Measurements from ENCODE around the gene AOPEP. TPM values are rescaled to one million over a fixed set of nuclear protein-coding genes. Genes with fewer than 3 reads are reported as not detected.

AOPEP gene
- total RNA-seq, 4 donors from 2014 or later: 149 to 306 (median 193) TPM

DNA sequence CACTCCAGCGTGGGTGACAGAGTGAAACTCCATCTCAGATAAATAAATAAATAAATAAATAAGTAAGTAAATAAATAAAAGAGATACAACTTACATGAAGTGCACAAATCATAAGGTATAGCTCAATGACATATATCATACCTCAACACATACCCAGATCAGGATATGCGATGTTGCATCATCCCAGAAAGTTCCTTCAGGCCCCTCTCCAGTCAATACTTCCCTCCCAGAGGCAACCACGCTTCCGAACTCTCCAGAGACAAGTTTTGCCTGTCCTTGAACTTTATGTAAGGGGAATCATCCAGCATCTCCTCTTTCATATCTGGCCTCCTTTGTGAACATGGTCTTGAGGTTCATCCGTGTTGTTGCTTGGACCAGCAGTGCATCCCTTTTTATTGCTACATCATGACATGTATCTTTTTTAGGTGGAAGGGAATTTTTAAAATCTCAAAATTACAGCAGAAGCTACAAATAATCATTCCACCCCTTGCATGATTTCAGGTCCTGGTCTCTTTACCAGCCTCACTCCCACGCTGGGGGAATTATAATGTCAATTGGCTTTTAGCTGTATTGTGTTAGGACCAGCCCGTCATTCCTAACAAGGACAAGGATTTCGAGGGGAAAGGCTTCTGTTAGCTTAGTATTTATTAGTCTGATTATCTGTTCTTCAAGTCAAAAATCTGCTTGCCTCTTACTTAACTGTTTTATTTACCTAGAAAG lies 32.9 kb upstream of the AOPEP start:
- TF ChIP-seq, protein P1, sequence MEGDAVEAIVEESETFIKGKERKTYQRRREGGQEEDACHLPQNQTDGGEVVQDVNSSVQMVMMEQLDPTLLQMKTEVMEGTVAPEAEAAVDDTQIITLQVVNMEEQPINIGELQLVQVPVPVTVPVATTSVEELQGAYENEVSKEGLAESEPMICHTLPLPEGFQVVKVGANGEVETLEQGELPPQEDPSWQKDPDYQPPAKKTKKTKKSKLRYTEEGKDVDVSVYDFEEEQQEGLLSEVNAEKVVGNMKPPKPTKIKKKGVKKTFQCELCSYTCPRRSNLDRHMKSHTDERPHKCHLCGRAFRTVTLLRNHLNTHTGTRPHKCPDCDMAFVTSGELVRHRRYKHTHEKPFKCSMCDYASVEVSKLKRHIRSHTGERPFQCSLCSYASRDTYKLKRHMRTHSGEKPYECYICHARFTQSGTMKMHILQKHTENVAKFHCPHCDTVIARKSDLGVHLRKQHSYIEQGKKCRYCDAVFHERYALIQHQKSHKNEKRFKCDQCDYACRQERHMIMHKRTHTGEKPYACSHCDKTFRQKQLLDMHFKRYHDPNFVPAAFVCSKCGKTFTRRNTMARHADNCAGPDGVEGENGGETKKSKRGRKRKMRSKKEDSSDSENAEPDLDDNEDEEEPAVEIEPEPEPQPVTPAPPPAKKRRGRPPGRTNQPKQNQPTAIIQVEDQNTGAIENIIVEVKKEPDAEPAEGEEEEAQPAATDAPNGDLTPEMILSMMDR (IDR thresholded peaks at IDR 0.05): no peak
- TF ChIP-seq POLR2AphosphoS5 (IDR thresholded peaks at IDR 0.05): no peak
- no peak for TF ChIP-seq POLR2A (IDR thresholded peaks at IDR 0.05)
- no peak for TF ChIP-seq EP300 (IDR thresholded peaks at IDR 0.05)
- WGBS: 86% methylated on average over 8 of the region's 8 CpGs
- no peaks in the 10 kb centered on the region for H3K9me3 ChIP-seq
- no peaks in the 10 kb centered on the region for H3K27me3 ChIP-seq
- no peaks in the 10 kb centered on the region for H3K36me3 ChIP-seq
- no peak overlapping the region for H3K4me3 ChIP-seq
- no peaks in the 10 kb centered on the region for H3K4me1 ChIP-seq
- DNase-seq (ENCODE audit: low spot score in 2 of 2): no peak
- H3K27ac ChIP-seq: no peak overlapping the region

DNA sequence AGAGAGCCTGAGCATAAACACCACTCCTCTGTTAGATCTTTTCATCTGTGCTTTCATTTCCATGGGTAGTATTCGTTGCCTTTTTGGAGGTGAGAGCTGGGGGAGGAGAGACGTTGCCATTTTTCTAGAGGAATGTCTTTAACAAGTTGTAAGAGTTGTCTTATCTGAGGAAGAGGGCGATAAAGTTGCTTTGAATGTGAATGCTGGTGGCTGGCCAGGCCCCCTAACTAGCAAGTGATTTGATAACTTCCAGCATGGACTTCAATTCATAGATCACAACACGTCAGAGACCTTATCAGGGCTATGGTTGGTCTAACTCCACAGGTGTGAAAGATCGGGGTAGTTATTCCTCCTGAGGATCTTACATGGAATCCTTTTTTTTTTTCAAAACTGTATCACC lies 30.0 kb upstream of the AOPEP start:
- Histone ChIP-seq H3K36me3 (no peaks in the 10 kb centered on the region), H3K4me3 (no peak overlapping the region), H3K9me3 (no peaks in the 10 kb centered on the region), H3K4me1 (no peaks in the 10 kb centered on the region), H3K27ac (no peak overlapping the region), H3K27me3 (no peaks in the 10 kb centered on the region)
- DNase-seq (ENCODE audit: low spot score in 2 of 2): no peak
- TF ChIP-seq EP300 (IDR thresholded peaks at IDR 0.05) (no peak), POLR2AphosphoS5 (IDR thresholded peaks at IDR 0.05) (no peak), POLR2A (IDR thresholded peaks at IDR 0.05) (no peak)
- TF ChIP-seq, protein P1 (IDR thresholded peaks at IDR 0.05): no peak
- 93% methylated on average over 5 of the region's 5 CpGs for WGBS

DNA sequence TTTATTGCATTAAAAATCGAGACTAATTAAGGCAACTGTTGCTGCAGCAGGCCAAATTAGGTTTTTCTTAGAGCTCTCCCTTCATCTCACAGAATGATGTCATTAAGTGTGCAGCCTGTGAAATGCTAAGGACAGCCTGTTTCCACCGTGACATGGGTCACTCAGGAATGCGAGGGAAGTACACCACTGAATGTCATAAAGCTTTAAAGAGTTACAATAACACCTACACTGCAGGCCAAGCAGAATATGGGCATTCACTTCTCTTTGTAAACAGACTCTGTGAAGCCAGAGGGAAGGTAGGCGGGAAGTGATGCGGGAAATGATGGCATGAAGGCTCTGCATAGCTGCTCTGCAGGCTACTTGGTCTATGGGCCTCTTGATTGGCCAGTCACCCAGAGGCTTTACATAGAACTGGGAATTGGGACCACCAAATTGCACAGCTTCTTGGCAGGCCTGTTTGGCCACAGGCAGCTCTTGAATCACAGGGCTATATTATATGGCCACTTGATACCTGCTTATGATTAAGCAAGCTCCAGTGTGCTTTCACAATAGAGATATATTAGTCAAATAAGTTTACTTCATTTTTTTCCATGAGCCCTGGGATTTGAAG lies 28.4 kb upstream of the AOPEP start:
- no peaks in the 10 kb centered on the region for H3K27me3 ChIP-seq
- DNase-seq (ENCODE audit: low spot score in 2 of 2): no peak
- no peak overlapping the region for H3K4me3 ChIP-seq
- no peaks in the 10 kb centered on the region for H3K36me3 ChIP-seq
- H3K9me3 ChIP-seq: no peaks in the 10 kb centered on the region
- H3K4me1 ChIP-seq: no peaks in the 10 kb centered on the region
- H3K27ac ChIP-seq: no peak overlapping the region
- WGBS: 81% methylated on average over 5 of the region's 5 CpGs
- TF ChIP-seq POLR2A (IDR thresholded peaks at IDR 0.05) (no peak), EP300 (IDR thresholded peaks at IDR 0.05) (no peak), POLR2AphosphoS5 (IDR thresholded peaks at IDR 0.05) (no peak)
- TF ChIP-seq, protein P1 (IDR thresholded peaks at IDR 0.05): no peak

DNA sequence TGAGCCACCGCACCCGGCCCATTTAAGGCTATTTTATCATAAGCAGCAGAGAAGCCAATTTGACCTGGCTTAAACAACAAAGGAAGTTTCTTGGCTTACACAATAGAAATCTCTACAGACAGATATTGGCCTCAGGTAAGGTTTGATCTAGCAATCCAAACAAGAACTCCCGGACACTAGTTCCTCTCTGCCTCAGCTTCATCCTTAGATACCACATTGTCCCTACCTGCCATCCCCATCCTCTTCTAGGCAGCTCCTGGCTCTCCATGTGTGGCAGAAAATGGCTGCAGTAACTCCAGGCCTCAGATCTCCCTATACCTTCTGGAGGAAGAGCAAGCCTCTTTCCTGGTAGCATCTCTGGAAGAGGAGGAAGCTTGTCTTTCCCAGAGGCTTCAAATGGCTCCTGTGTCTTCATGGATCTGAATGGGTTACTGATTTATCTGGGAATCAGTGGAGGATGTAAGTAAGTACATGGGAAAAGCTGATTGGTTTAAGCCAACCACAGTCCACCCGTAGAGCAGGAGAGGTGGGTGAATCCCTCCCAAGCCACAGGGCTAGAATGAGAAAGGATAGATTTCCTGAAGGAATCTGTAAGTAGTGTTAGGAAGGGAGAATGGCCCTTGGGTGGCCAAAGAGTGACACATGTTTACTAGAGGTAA lies 26.7 kb upstream of the AOPEP start:
- WGBS: 98% methylated on average over 4 of the region's 4 CpGs
- Histone ChIP-seq H3K27me3 (no peaks in the 10 kb centered on the region), H3K27ac (no peak overlapping the region), H3K9me3 (no peaks in the 10 kb centered on the region), H3K4me3 (no peak overlapping the region), H3K4me1 (no peaks in the 10 kb centered on the region), H3K36me3 (no peaks in the 10 kb centered on the region)
- no peak for DNase-seq (ENCODE audit: low spot score in 2 of 2)
- TF ChIP-seq POLR2AphosphoS5 (IDR thresholded peaks at IDR 0.05) (no peak), EP300 (IDR thresholded peaks at IDR 0.05) (no peak), POLR2A (IDR thresholded peaks at IDR 0.05) (no peak)
- TF ChIP-seq, protein P1 (IDR thresholded peaks at IDR 0.05): no peak

DNA sequence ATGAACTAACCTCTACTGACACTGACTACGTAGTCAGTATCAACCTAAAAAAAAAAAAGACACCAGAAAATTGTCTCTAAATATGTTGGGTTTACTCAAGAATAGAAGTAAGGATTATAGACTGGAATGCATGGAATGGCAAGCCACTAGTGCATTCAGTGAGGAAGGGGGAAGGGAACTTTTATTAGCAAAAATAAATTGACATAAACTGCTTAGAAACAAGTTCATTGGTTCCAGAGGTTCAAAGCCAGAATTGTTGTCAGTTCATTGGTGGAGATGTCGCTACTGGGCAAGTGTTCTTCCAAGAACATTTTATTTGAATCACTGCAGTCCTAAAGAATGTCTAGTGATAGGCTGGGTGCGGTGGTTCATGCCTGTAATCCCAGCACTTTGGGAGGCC lies 26.1 kb upstream of the AOPEP start:
- Histone ChIP-seq H3K27me3 (no peaks in the 10 kb centered on the region), H3K4me1 (no peaks in the 10 kb centered on the region), H3K4me3 (no peak overlapping the region), H3K36me3 (no peaks in the 10 kb centered on the region), H3K27ac (no peak overlapping the region), H3K9me3 (no peaks in the 10 kb centered on the region)
- 96% methylated on average over 3 of the region's 3 CpGs for WGBS
- TF ChIP-seq POLR2AphosphoS5 (IDR thresholded peaks at IDR 0.05) (no peak), POLR2A (IDR thresholded peaks at IDR 0.05) (no peak), EP300 (IDR thresholded peaks at IDR 0.05) (no peak)
- TF ChIP-seq, protein P1 (IDR thresholded peaks at IDR 0.05): no peak
- DNase-seq (ENCODE audit: low spot score in 2 of 2): no peak

Data from suprapubic skin (tissue), 4 donors.